ENCODE measurements around the gene KATNB1.

DNA sequence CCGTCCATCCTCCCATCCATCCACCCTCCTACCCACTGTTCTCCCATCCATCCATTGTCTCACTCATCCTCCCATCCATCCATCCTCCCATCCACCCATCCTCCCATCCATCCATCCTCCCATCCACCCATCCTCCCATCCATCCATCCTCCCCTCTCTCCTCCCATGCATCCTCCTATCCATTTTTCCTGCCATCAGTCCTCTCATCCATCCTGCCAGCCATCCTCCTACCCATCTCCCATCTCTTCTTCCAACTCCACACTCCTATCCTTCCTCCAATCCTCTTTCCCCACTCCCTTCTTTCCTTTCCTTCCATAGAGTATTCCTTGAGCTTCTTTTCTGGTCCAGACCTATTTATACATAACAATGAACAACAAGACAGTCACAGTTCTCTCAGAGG lies 28.9 kb upstream of the KATNB1 start:
- TF ChIP-seq, protein P1, sequence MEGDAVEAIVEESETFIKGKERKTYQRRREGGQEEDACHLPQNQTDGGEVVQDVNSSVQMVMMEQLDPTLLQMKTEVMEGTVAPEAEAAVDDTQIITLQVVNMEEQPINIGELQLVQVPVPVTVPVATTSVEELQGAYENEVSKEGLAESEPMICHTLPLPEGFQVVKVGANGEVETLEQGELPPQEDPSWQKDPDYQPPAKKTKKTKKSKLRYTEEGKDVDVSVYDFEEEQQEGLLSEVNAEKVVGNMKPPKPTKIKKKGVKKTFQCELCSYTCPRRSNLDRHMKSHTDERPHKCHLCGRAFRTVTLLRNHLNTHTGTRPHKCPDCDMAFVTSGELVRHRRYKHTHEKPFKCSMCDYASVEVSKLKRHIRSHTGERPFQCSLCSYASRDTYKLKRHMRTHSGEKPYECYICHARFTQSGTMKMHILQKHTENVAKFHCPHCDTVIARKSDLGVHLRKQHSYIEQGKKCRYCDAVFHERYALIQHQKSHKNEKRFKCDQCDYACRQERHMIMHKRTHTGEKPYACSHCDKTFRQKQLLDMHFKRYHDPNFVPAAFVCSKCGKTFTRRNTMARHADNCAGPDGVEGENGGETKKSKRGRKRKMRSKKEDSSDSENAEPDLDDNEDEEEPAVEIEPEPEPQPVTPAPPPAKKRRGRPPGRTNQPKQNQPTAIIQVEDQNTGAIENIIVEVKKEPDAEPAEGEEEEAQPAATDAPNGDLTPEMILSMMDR (IDR thresholded peaks at IDR 0.05) = no peak
- TF ChIP-seq ZNF416 (CRISPR knock-in tag; IDR thresholded peaks at IDR 0.05) = no peak
- TF ChIP-seq, protein P2, sequence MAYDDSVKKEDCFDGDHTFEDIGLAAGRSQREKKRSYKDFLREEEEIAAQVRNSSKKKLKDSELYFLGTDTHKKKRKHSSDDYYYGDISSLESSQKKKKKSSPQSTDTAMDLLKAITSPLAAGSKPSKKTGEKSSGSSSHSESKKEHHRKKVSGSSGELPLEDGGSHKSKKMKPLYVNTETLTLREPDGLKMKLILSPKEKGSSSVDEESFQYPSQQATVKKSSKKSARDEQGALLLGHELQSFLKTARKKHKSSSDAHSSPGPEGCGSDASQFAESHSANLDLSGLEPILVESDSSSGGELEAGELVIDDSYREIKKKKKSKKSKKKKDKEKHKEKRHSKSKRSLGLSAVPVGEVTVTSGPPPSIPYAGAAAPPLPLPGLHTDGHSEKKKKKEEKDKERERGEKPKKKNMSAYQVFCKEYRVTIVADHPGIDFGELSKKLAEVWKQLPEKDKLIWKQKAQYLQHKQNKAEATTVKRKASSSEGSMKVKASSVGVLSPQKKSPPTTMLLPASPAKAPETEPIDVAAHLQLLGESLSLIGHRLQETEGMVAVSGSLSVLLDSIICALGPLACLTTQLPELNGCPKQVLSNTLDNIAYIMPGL (CRISPR knock-in tag; IDR thresholded peaks at IDR 0.05) = no peak
- TF ChIP-seq NR1H2 (CRISPR knock-in tag; IDR thresholded peaks at IDR 0.05) = no peak
- TF ChIP-seq, protein P3, sequence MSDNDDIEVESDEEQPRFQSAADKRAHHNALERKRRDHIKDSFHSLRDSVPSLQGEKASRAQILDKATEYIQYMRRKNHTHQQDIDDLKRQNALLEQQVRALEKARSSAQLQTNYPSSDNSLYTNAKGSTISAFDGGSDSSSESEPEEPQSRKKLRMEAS (CRISPR knock-in tag; IDR thresholded peaks at IDR 0.05) = no peak
- no peak for TF ChIP-seq CREB1 (CRISPR knock-in tag; IDR thresholded peaks at IDR 0.05)
- no peak for TF ChIP-seq CREM (CRISPR knock-in tag; IDR thresholded peaks at IDR 0.05)
- TF ChIP-seq, protein P4, sequence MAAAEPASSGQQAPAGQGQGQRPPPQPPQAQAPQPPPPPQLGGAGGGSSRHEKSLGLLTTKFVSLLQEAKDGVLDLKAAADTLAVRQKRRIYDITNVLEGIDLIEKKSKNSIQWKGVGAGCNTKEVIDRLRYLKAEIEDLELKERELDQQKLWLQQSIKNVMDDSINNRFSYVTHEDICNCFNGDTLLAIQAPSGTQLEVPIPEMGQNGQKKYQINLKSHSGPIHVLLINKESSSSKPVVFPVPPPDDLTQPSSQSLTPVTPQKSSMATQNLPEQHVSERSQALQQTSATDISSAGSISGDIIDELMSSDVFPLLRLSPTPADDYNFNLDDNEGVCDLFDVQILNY (CRISPR knock-in tag; IDR thresholded peaks at IDR 0.05) = no peak
- TF ChIP-seq ZNF138 (CRISPR knock-in tag; conservative IDR thresholded peaks at IDR 0.05) = no peak
- TF ChIP-seq TEAD4 (CRISPR knock-in tag; IDR thresholded peaks at IDR 0.05) = no peak
- TF ChIP-seq TCF7 (CRISPR knock-in tag; IDR thresholded peaks at IDR 0.05; ENCODE audit: low read depth) = no peak
